ENCODE measurements around the gene OPN3.

The OPN3 gene

DNA sequence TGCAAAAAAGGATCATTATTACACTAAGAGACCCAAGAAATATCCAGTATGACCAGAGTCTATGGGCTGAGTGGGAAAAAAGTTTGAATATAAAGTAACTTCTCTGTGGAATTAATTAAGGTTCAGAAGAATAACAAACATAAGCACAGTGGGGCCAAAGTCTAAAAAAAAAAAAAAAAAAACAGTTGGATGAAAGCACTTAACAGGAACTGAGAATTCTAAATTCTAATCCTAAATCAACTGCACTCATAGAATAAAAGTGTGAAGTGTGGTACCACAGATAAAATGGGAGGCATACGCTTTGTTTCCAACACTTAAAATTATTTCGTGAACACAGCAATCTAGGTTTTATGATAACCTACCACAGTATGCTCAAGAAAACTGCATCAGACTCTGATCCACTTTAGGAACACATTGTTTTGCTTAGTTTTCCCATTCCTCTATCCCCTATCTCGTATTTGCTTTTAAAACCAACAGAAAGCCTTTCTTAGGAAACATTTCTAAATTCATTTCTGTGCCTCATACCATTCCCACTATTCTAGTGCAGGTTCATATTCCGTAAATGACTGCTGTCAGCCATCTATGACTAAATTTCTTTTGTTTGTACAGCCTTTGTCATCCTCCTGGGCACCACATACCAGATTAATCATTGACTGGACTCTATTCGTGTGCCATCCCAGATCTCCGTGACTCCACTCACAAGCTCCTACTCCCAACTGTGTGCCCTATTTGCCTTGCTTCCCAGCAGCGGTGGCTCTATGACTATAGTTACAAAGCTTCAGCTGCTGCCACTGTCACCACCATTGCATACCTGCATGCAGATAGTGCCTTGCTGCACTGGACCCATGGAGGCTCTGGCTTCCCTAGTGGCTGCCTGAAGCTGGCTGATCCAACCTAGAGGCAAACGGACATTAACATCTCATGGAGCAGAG, 24.9 kb downstream of the OPN3 start:
- DNase-seq: no peak

DNA sequence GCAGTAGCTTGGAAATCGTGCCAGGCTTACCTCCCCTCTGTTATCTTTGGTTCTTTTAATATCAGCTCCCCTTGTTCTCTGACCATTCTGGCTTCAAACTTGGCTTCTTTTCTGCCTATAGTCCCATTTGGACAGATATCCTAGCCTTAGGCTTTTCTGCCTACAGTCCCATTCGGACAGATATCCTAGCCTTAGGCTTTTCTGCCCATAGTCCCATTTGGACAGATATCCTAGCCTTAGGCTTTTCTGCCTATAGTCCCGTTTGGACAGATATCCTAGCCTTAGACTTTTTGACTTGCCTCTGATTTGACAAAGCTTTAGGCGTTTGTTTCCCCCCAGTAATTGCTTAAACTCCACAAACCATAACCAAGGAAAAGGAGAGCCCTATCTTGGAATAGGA, 25.6 kb downstream of the OPN3 start:
- no peak for DNase-seq

DNA sequence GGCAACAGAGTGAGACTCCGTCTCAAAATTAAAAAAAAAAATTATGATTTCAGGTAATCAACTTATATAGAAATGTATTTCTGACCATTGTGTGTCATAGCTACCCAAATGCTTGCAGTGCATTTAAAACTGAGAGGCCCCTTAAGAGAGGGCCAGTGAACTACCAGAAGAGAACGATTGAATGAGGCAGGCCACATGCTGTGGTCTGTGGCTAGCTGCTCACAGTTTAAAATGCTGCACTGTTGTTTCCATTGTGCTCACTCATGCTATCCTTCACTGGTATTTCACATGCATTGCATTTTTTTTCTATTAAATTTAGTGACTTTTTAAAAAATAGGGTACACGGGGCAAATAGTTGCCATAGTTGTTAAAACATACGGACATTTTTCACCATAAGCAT, 26.0 kb downstream of the OPN3 start:
- no peak for DNase-seq

DNA sequence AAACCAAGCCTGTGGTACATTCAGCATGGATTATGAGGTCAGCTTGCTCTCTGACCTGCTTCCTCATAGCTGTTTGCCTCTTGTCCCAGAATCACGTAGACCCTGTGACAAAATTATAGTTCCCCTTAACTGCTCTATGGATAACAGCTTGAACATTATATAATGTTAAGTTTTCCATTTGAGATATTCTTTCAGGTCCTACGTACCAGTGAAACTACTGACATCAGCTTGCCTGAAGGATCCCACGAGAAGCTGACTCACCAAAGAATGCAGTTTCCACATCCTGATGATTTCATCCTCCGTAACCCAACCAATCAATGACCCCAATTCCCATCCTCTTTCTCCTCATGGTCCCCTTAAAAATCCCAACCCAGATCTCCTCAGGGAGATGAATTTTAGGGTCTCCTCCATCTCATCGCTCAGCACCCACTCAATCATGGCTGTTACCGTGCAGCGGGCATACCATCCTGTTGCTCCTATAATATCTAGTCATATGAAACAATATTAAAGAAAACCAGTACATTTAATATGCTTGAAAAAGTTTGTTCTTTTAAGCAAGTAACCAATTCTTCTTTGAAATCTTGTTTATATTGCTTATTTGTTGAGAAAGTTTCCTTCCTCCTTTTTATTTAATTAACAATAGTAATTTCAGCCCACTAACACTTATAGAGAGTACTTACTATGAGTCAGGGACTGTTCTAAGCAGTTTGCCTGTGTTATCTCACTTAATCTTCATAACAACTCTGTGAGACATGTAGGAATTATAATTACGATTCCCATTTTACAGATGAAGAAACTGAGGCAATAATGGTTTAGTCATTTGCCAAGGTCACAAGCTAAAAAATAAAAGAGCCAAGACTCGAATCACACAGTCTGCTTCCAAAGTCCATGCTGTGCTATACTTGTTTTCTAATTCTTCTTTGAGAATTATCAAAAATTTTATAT, 27.4 kb downstream of the OPN3 start:
- peak; percentile 87 to 97 (median 95) for DNase-seq

DNA sequence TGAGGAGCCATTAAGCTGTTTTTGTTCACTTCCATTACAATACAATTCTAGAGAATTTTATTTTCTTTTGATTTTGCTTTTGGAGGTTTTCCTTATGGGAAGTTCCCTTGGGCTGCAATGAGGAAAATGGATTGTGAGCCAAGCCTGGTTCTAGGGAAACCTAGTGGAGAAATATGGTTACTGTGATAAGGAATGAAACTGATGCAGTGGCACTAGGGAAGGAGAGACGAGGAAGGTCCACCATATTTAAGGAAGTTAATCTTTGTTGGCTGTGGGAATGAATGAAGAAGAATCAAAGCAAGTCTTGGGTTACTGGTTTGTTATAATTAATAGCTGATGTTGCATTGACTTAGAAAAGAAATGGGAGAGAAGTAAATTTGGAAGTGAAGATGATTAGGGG, 28.4 kb downstream of the OPN3 start:
- peak in 1 of 3 donors; percentile 61 for DNase-seq

DNA sequence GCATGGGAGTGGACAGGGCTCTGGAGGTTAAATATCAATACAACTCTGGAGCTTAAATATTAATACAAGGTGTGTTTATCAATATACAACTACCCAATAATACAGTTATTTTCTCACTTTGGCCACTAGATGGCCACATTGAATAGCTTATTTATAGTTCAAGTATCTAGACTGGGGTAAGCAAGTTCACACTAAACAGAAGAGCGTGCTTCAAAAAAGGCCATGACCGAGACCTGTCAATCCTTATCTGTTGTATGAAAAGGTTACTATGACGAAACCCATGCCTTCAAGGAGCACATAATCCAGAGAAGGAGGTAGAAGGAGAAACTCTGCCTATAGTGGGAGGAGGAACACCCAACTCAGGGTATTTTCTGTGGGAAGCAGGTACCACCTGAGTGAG, 29.1 kb downstream of the OPN3 start:
- DNase-seq: peak; percentile 59 to 92 (median 89)

DNA sequence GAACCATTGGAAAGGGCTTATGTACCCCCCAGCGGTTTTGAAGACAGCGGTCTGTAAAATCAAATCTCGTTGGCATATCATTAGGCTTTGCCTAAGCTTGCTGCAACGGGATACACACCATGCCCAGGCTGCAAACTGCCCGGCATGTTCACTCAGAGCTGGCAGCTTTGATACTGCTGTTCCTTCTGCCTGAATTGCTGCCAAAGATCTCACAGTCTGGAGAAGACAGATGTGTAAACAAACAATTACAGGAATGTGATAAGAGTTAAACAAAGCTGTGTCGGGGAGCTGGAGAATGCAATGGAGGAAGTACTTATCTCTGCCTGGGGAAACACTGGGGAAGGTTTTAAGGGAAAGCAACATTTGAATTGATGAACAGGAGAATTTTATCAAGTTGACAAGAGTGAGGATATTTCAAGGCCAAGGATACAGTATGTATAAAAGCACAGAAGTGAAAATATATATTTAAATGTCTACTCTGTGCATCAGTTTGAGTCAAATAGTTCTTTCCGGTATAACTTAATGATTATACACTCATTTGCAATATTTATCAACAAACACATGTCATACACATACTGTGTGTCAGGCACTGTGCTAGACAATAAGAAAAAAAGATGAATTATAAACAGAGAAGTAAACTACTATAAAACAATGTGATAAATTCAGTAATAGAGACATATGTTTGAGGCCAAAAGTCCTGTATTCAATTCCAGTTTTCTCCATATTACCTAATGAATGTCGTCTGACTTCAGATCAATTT, 29.9 kb downstream of the OPN3 start:
- no peak for DNase-seq

DNA sequence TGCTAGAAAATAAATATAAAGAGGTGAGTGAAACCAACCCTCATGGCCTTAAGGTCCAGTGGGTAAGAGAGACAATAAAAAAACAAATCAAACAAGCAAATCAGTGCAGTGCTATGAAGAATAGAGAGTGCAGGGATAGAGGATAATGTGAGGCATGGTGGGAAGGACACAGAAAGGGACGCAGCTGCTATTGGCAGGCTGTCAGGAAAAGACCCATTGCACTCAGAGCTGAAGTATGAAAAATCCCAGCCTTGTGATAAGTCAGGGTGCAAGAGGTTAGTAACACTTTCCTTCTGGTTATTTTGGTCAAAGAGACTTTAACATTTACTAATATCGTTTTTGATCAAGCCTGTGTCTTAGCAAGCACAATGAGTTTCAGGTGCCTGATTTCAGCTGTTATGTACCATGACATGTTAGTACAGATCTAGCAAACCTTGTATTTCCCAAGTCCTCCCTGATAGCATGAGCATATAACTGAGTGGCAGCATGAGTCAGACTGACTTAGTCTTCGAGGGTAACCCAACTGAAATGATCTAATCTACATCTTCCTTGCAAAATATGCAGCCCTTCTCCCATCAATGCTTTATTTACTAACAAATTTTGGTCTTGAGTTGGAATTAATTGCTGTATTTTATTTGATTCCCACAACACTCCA, 31.7 kb downstream of the OPN3 start:
- DNase-seq: peak; percentile 73 to 86 (median 85)

DNA sequence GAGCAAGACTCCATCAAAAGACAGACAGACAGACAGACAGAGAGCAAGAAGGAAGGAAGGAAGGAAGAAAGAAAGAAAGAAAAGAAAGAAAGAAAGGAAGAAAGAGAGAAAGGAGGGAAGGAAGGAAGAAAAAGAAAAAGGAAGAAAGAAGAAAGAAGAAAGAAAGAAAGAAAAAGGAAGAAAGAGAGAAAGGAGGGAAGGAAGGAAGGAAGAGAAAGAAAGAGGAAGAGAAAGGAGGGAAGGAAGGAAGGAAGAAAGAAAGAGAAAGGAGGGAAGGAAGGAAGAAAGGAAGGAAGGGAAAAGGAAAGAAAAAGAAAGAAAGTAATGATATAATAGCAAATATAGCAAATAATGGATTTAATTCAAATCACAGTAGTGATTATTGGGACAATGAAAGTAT, 32.7 kb downstream of the OPN3 start:
- no peak for DNase-seq

DNA sequence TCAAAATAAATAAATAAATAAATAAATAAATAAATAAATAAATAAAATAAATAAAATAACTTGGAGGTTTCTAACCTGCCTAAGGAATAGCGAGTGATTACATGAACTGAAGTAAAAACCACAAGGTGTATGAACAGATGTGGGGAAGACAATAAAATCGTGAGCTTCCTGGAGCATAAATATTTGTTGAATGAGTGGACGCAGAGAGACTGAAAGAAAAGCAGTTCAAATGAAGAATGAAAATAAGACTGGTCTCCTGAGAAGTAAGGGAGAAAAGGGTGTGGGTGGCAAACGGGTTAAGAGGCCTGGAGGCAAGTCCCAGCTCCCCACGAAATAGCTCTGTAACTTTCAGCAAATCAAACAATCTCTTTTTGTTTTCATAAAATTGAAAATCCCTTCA, 33.6 kb downstream of the OPN3 start:
- DNase-seq: no peak

DNA sequence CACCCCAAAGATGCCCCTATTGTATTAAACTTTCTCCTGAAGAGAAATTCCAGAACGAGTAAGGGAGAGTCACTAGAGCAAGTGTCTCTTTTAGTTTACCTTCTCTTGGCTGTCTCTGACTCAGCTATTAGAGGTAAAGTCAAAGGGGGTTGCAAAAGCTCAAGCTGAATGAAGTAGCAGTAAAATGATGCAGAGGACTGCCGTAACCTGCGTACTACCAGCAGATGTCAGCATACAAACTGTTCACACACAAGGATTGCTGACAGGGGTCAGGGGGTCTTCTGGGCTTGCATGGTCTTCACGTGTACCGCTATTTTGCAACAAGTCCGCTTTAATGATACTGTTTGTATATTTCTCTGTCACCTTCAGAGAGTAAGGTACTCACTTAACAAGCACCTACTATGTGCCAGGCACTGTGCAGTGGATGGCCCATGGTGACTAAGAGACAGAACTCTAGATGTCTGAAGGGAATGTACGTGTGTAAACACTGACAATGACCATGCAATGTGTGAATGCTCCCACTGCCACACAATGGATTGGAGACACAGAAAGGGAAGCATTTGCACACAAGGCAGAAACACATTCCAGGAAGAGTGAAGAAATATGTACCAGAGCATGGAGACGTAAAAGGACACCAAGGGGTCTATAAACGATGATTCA, 34.9 kb downstream of the OPN3 start:
- peak in 1 of 3 donors; percentile 47 for DNase-seq

DNA sequence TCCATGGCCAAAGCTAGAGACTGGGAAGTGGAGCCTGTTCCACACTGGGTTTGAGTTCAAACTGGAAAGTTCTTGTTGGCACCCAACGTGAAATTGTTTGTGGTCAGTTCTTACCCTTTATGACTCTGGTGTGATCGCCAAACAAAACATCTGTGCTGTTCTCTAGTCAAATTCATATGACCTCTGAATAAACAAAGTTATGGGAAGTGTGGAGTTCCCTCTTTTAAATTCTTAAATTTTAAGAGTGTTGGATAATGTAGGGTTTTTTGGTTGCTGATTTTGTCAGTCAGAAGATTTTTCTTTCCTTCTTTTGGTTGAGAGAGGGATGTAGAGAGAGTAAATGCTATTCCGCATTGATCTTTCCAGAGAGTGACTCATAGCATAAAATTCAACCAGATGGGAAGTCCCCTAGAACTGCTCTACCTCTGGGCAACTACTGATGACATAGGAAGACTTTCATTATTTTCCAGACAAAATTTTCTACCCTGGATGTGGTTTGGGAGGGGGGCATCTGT, 36.4 kb downstream of the OPN3 start:
- peak; percentile 83 to 95 (median 93) for DNase-seq

DNA sequence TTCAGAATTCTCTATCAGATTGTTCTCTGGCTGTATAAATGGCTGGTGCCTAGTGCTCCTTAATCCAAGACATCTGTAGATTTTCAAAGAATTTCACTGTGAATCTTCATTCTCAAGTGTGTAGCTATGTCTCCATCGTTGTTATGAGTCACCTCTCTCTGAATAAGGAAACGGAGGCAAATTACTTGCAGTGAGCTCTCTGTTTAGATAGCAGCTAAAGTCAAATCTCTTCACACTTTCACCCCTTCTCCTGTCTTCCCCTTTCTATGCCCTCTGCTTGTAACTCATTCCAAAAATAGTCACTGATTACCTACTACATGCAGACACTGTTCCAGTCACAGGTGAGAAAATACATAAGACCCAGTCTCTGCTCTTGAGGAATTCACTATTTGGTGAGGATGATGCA, 39.7 kb downstream of the OPN3 start:
- peak in 2 of 3 donors; percentile 67 to 73 for DNase-seq

DNA sequence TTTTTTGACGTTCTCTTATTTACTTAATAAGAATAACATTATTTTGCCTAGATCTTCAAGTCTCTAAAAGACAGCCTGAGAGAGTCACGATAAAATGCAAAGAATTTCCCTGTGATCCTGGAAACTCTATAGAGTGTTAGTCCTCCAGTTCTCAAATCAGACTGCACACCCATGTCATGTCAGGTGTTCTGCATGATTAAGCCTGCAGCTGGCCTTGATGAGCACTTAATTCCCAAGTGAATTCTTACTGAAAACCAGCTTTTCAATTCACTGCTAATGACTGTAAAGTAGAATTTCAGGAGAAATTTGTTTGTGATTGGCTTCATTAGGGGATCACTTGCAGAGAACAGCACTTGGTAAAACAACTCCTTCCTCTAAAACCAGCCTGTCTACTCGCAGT, 41.9 kb downstream of the OPN3 start:
- no peak for DNase-seq

DNA sequence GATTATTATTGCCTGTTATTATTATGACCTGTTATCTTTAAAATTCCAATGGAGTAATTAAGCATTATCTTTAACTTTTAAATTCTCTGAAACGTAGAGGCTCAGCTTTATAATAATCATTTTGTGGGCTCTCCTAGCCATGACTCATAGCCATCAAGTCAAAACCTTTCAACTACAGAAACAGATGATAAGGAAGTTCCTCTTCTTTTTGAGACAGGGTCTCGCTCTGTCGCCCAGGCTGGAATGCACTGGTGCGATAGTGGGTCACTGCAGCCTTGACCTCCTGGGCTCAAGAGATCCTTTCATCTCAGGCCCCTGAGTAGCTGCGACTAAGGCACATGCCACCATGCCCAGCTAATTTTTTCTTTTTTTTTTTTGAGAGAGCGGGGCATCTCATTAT, 43.5 kb downstream of the OPN3 start:
- DNase-seq: no peak

DNA sequence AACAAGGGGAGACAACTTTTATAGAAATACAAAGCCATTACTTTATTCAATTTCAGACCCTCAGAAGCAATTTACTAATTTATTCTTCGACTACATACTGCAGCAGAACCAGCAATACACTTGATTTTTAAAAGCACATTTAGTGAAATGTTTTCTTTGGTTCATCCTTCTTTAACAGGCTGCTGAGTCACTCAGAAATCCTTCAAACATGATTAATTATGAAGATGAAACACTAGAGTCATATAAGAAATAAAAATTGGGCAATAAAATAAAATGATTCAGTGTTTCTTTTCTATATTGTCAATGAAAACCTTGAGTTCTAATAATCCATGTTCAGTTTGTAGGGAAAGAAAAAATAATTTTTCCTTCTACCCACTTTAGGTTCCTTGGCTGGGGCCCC, 47.0 kb downstream of the OPN3 start:
- DNase-seq: peak in 2 of 3 donors; percentile 58 to 64

DNA sequence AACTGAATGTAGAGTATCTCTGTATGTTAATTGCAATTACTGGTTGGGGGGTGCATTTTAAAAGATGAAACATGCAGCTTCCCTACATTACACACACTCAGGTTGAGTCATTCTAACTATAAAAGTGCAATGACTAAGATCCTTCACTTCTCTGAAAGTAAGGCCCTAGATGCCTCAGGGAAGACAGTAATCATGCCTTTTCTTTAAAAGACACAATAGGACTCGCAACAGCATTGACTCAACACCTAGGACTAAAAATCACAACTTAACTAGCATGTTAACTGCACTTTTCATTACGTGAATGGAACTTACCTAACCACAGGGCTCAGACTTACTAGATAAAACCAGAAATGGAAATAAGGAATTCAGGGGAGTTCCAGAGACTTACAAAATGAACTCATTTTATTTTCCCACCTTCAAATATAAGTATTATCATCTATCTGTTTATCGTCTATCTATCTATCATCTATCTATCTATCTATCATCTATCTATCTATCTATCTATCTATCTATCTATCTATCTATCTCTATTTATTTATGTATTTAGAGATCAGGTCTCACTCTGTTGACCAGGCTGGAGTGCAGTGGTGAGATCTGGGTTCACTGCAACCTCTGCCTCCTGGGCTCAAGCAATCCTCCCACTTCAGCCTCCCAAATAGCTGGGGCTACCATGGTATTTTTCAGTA, 47.8 kb downstream of the OPN3 start:
- peak; percentile 57 to 90 (median 89) for DNase-seq

DNA sequence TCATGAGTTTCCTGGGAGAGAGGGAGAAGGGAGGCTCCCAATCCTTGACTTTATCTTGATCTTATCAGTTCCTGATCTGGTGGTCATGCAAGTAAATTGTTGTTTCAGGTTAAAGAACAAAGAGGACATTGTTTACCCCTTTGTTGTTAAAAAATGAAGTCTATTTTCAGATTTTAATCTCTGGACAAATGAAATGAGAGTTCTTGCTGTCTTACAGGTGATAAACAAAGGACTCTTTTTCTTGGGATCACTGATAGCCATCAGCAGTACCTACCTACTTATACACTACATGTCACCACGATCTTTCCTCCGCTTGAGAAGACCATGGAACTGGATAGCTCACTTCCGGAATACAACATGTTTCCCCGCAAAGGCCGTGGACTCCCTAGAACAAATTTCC, 48.4 kb downstream of the OPN3 start:
- DNase-seq: no peak

DNA sequence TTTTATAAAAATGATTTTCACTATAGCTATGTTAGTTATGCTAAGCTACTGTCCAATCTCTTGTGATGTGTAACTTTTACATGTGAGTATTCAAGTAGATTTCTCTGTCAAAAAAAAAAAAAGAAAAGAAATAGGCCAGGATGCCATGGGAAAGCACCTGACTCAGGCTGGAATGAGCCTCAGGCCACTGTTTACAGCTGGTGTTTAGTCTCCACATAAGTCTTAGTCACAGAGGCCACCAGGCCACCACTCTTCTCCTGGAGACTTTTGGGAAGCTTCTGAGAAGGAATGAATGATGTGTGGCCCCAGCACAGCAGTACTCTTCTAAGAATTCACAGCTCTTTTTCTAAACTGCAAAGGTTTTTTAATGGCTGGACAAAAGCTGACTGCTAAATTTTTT, 48.9 kb downstream of the OPN3 start:
- peak; percentile 68 to 90 (median 86) for DNase-seq

DNA sequence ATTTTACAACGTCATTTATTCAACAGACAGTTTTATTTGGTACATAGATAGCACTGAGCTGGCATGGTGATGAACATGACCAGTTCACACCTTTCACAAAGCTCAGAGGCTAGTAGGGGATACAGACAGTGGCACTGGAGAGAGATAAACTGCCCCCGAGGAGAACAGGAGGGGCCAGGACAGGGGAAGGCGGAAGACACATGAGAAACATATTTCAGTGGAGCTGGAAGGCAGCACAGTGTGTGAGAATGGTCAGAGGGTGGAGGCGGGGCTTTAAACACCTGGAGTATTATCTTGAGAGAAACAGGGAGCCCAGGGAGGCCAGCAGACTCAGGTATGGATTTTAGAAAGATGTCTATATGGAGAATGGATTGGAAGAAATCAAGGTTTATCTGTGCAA, 49.5 kb downstream of the OPN3 start:
- DNase-seq: no peak

DNA sequence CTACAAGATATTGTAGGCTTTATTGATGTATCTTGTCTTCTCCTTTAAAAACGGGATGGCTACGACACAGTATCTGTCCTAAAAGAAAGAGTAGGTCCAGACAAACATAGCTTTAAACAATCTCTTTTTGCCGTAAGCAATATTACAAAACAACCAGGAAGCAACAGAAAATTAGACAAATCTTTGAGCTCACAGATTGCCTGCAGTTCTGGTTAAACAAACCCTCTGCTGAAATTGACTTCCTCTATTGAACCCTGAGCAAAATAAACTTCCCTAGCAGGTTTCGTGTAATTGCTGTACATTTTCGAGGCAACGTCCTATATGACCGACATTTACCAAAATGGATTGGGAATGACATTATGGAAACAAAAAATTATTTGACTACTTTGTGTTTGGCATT, 50.6 kb downstream of the OPN3 start:
- DNase-seq: no peak

Measured in suppressor macrophage treated with lipopolysaccharide for 1 hour (primary cell).